Smooth muscle cell of the coronary artery (primary cell): Measurements from ENCODE around the gene PTPN21. TPM values are rescaled to one million over a fixed set of nuclear protein-coding genes. Genes with fewer than 3 reads are reported as not detected.

ENCODE experiments used
- total RNA-seq: library from RNA; depleted of rRNA; stranded (reverse); fragments of >200 nt; gene quantifications from 2 replicates; pipeline ENCODE4 v1.2.3, GENCODE V29; 2014; ENCODE audit warnings: low replicate concordance

The PTPN21 gene
- total RNA-seq, result 6.8 and 8.0 TPM in 2 replicates

GRCh38 chr14:88554457-88555286, at the start of gene PTPN21:
TSS of gene PTPN21 (minus strand) at chr14:88555007. CDS start at chr14:88550417, 4,590 bp downstream.

GRCh38 chr14:88562831-88563686, 8.3 kb upstream of the PTPN21 start, which contains the start of gene ZC3H14:
TSS of gene ZC3H14 (plus strand) at chr14:88563037. CDS start at chr14:88563134, 97 bp downstream.

Other genes starting within 250 kb of the PTPN21 start
- not detected in 2 replicates for gene KCNK10, start 231.7 kb downstream of the PTPN21 start, total RNA-seq
- 9.1 and 11.4 TPM in 2 replicates for gene SPATA7, start 169.3 kb downstream of the PTPN21 start, total RNA-seq
- gene ZC3H14, start 8.0 kb upstream of the PTPN21 start, total RNA-seq, result 36.4 and 42.9 TPM in 2 replicates
- 0.70 TPM in 1 of 2 replicates, not detected in the other for gene EML5, start 237.9 kb upstream of the PTPN21 start, total RNA-seq